Esophagus squamous epithelium (tissue), 4 donors: ENCODE data around the gene ETNK1.

Experiments
- CTCF ChIP-seq, 6 experiments: fragments of 450-650 bp in 4 of 6; fragments of 200-600 bp in 2 of 6; sonication (generic) in 2 of 6; IDR thresholded peaks; one replicate each; pipeline ENCODE4 v1.5.1; 2016 to 2019; ENCODE audit warnings: antibody characterized with exemption in 6 of 6, mild to moderate bottlenecking in 4 of 6, moderate library complexity in 4 of 6
- POLR2A ChIP-seq, 4 donors: fragments of 450-650 bp; IDR thresholded peaks; one replicate each; pipeline ENCODE4 v1.6.1; 2017; ENCODE audit warnings: antibody characterized with exemption in 4 of 4, mild to moderate bottlenecking in 4 of 4, moderate library complexity in 3 of 4

- TF ChIP-seq CTCF (IDR thresholded peaks at IDR 0.05) (no peak), POLR2A (IDR thresholded peaks at IDR 0.05) (no peak)
Observed at GRCh38 chr12:22657538-22657937, 32.6 kb downstream of the ETNK1 start.
